Coronary artery (tissue), 2 donors: ENCODE results near the gene RALGPS1.

Experiments
- DNase-seq: peaks from one replicate; pipeline ENCODE4 v3.0.0-alpha.2; 2017; ENCODE audit warnings: low spot score
- H3K27ac ChIP-seq, 2 donors: fragments of 200-600 bp; sonication (generic); one replicate each; pipeline ENCODE4 v1.5.1; 2016 to 2019
- H3K4me3 ChIP-seq: fragments of 200-600 bp; sonication (generic); 2 replicates; pipeline ENCODE4 v1.5.1; 2016; ENCODE audit warnings: mild to moderate bottlenecking, moderate library complexity
- TF ChIP-seq, protein P1 (sequence below): fragments of 200-600 bp; sonication (generic); IDR thresholded peaks from one replicate; pipeline ENCODE4 v1.5.1; 2019; ENCODE audit warnings: antibody characterized with exemption

RALGPS1 gene

GRCh38 chr9:127137640-127138360, 223.2 kb downstream of the RALGPS1 start:
- Histone ChIP-seq H3K27ac (no peak overlapping the region), H3K4me3 (no peak overlapping the region)
- TF ChIP-seq, protein P1, sequence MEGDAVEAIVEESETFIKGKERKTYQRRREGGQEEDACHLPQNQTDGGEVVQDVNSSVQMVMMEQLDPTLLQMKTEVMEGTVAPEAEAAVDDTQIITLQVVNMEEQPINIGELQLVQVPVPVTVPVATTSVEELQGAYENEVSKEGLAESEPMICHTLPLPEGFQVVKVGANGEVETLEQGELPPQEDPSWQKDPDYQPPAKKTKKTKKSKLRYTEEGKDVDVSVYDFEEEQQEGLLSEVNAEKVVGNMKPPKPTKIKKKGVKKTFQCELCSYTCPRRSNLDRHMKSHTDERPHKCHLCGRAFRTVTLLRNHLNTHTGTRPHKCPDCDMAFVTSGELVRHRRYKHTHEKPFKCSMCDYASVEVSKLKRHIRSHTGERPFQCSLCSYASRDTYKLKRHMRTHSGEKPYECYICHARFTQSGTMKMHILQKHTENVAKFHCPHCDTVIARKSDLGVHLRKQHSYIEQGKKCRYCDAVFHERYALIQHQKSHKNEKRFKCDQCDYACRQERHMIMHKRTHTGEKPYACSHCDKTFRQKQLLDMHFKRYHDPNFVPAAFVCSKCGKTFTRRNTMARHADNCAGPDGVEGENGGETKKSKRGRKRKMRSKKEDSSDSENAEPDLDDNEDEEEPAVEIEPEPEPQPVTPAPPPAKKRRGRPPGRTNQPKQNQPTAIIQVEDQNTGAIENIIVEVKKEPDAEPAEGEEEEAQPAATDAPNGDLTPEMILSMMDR: no peak
- DNase-seq: no peak

DNA sequence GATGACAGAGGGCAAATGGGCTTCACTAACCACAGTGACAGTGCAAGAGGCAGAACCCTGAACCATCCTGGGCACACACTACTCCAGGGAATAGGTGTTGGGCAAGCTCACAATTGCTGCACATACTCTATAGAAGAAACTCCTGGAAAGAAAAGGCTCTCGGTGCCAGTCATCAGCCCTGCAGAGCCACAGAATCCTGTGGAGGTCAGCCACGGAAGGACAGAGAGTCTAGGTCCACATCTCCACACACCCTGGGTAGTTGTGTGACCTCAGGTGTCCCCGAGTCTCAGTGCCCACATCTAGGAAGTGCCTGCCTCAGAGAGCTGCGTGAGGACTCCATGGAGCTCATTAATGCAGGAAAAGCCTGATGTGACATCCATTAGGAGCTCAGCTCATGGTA, 223.9 kb downstream of the RALGPS1 start:
- DNase-seq: no peak
- Histone ChIP-seq H3K27ac (no peak overlapping the region), H3K4me3 (no peak overlapping the region)
- TF ChIP-seq, protein P1: no peak

GRCh38 chr9:127139071-127139731, 224.6 kb downstream of the RALGPS1 start:
- TF ChIP-seq, protein P1: no peak
- DNase-seq: no peak
- no peak overlapping the region for H3K27ac ChIP-seq
- H3K4me3 ChIP-seq: no peak overlapping the region

GRCh38 chr9:127139775-127140174, 225.2 kb downstream of the RALGPS1 start:
- Histone ChIP-seq H3K4me3 (no peak overlapping the region), H3K27ac (no peak overlapping the region)
- no peak for DNase-seq
- TF ChIP-seq, protein P1: no peak

GRCh38 chr9:127140181-127140580, 225.6 kb downstream of the RALGPS1 start:
- no peak for DNase-seq
- TF ChIP-seq, protein P1: no peak
- no peak overlapping the region for H3K4me3 ChIP-seq
- H3K27ac ChIP-seq: no peak overlapping the region

DNA sequence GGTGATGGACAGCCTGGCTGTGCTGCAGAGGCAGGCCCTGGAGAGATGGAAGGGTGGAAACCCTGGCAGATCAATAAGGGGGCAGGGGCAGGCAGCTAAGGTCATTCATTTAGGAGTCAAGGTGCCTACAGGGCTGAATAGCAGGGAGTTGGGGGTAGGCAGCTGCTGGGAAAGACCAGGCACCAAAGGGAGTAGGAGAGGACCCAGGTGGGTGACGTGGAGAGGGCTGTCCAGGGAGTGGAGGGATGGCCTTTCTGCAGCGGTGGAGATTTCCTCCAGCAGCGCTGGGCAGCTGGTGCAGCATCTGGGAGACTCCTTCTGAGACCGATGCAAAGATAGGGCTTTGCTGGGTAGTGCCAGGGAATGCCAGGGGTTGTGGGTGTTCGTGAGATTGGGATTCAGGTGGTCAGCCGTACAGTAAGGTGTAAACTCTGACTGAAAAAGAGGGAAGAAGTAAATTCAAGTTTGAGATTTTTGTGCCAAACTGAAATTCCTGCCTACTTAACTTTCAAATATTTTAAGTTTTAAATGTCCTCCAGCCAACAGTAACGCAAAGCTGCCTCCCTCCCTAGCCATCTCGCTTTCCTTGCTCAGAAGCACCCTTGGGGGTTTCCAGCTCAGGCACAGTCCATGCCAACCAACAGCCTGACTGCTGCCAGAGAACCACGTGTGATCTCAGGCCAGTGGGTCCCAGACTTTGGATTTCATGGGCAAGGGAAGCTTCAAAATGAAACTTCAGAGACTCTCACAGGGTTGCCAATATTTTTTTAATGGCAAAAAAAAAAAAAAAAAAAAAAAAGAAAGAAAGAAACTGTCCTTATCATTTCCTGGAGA, 226.5 kb downstream of the RALGPS1 start:
- DNase-seq: peak; percentile 72
- TF ChIP-seq, protein P1: no peak
- peak overlapping the region in 1 of 2 donors; percentile 46 for H3K27ac ChIP-seq
- H3K4me3 ChIP-seq: peak overlapping the region; percentile 23
